Peyer's patch (tissue), 4 donors: ENCODE results near the gene PRDM12.

Source experiments
- CTCF ChIP-seq, 6 experiments: fragments of 450-650 bp in 4 of 6; fragments of 200-600 bp in 2 of 6; sonication (generic) in 1 of 6; IDR thresholded peaks; one replicate each; pipeline ENCODE4 v1.5.1; 2017 to 2019; ENCODE audit warnings: antibody characterized with exemption in 6 of 6, mild to moderate bottlenecking in 3 of 6, moderate library complexity in 1 of 6
- POLR2A ChIP-seq, 2 donors: fragments of 450-650 bp; IDR thresholded peaks; one replicate each; pipeline ENCODE4 v1.5.1; 2017; ENCODE audit warnings: antibody characterized with exemption in 2 of 2, mild to moderate bottlenecking in 2 of 2, moderate library complexity in 2 of 2

- TF ChIP-seq CTCF (IDR thresholded peaks at IDR 0.05) (no peak), POLR2A (IDR thresholded peaks at IDR 0.05) (no peak)
Observed at GRCh38 chr9:130640681-130641080, 23.7 kb upstream of the PRDM12 start.
